Stimulated activated effector memory CD8-positive, alpha-beta T cell treated with anti-CD3 and anti-CD28 coated beads, Interleukin-12 subunit alpha, Interleukin-12 subunit beta, amount 100 ng/mL, for 72 hours (primary cell): Measurements from ENCODE around the gene DISP3.
"Not testable (repeated sequence)": the region's sequence is repeated elsewhere in the genome, so short reads cannot be mapped to it uniquely, and the experiment has no call there.

Experiments used
- ATAC-seq: fragments of 150-1000 bp; cut with Tn5 transposase; 2 replicates; pipeline ENCODE4 v1.10.0; 2021
- DNase-seq, 2 donors: peaks; one replicate each; pipeline ENCODE4 v3.0.0; 2021 to 2022; ENCODE audit warnings: low spot score in 2 of 2
- H3K27ac Mint-ChIP-seq: one replicate; pipeline ENCODE4 v1.8.0; 2022; ENCODE audit warnings: mild to moderate bottlenecking, mixed read lengths
- H3K36me3 Mint-ChIP-seq: one replicate; pipeline ENCODE4 v1.8.0; 2022; ENCODE audit warnings: mild to moderate bottlenecking, mixed read lengths
- H3K4me1 Mint-ChIP-seq: one replicate; pipeline ENCODE4 v1.8.0; 2022; ENCODE audit warnings: mixed read lengths
- H3K4me3 Mint-ChIP-seq: one replicate; pipeline ENCODE4 v1.8.0; 2022; ENCODE audit warnings: mild to moderate bottlenecking, mixed read lengths
- H3K9me3 Mint-ChIP-seq: one replicate; pipeline ENCODE4 v1.8.0; 2022; ENCODE audit warnings: mixed read lengths

Gene DISP3

GRCh38 chr1:11573116-11573692 is 94.2 kb downstream of the DISP3 start:
- H3K9me3 Mint-ChIP-seq = no peaks in the 10 kb centered on the region
- no peaks in the 10 kb centered on the region for H3K4me1 Mint-ChIP-seq
- ATAC-seq (no peak), DNase-seq (no peak)
- H3K27ac Mint-ChIP-seq = no peak overlapping the region
- no peaks in the 10 kb centered on the region for H3K36me3 Mint-ChIP-seq
- no peak overlapping the region for H3K4me3 Mint-ChIP-seq

DNA sequence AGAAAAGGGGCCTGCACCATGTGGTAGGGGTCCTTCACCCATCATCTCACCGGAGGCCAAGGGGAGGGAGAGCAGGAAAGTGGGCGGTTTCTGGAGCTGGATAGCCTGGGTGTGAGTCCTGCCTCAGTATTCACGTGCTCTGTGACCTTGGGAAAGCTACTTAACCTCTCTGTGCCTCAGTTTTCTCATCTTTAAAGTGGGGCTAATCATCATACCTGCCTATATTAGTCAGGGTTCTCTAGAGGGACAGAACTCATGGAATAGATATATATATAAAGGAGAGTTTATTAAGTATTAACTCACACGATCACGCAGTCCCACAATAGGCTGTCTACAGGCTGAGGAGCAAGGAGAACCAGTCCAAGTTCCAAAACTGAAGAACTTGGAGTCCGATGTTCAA is 96.6 kb downstream of the DISP3 start:
- DNase-seq (no peak), ATAC-seq (no peak)
- Mint-ChIP-seq H3K36me3 (no peaks in the 10 kb centered on the region), H3K27ac (no peak overlapping the region), H3K9me3 (no peaks in the 10 kb centered on the region), H3K4me3 (no peak overlapping the region), H3K4me1 (no peaks in the 10 kb centered on the region)

GRCh38 chr1:11576109-11576875 is 97.3 kb downstream of the DISP3 start:
- Mint-ChIP-seq H3K4me1 (no peaks in the 10 kb centered on the region), H3K9me3 (no peaks in the 10 kb centered on the region), H3K27ac (no peak overlapping the region), H3K36me3 (no peaks in the 10 kb centered on the region), H3K4me3 (no peak overlapping the region)
- no peak for ATAC-seq
- DNase-seq = no peak

DNA sequence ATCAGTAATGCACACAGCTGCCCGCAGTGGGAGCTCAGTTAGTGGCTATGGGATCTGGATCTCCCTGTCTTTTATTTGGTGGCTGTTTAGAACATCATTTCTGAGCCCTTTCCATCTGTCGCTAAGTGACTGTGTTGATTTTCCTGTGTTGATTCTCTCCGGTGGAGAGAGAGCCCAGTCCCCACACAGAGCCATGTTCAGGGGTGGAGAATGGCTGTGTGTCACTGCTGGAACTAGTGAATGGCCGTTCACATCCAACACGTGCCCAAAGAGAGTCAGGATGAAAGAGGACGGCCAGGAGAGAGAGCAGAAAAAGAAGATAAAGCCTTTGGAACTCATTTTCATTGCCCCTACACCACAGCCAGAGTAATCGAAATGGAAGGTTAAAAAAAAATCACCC is 99.0 kb downstream of the DISP3 start:
- DNase-seq (no peak), ATAC-seq (no peak)
- no peak overlapping the region for H3K4me3 Mint-ChIP-seq
- H3K36me3 Mint-ChIP-seq = no peaks in the 10 kb centered on the region
- no peaks in the 10 kb centered on the region for H3K9me3 Mint-ChIP-seq
- H3K27ac Mint-ChIP-seq = no peak overlapping the region
- no peaks in the 10 kb centered on the region for H3K4me1 Mint-ChIP-seq

DNA sequence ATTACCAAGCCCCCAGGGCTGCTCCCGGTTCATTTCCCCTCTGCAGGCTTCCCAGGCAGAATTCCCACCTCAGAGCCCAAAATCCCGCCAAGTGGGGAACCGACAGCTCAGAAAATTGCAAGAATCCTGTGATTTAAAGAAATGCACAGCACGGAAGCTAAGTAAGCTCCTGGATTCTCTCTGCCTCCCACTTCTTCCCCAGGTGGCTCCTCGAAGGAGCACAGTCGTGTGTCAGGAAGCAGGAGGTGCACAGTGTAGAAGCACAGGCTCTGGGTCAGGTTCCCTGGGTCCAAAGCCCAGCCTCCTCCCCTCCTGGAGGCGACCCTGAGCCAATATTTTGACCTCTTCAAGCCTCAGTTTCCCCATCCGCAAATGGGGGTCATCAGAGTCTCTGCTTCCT is 100.6 kb downstream of the DISP3 start:
- no peak for DNase-seq
- no peak overlapping the region for H3K27ac Mint-ChIP-seq

GRCh38 chr1:11580049-11580448 is 101.1 kb downstream of the DISP3 start:
- H3K36me3 Mint-ChIP-seq, H3K27ac Mint-ChIP-seq, H3K9me3 Mint-ChIP-seq, H3K4me1 Mint-ChIP-seq, H3K4me3 Mint-ChIP-seq, DNase-seq, ATAC-seq: not testable (repeated sequence)

More for the DNA sequence above, 100.6 kb downstream of the DISP3 start:
- Mint-ChIP-seq H3K4me1 (no peaks in the 10 kb centered on the region), H3K36me3 (no peaks in the 10 kb centered on the region), H3K4me3 (no peak overlapping the region), H3K9me3 (no peaks in the 10 kb centered on the region)
- ATAC-seq = no peak

- no peaks in the 10 kb centered on the region for H3K36me3 Mint-ChIP-seq
- no peaks in the 10 kb centered on the region for H3K9me3 Mint-ChIP-seq
- H3K4me1 Mint-ChIP-seq = no peaks in the 10 kb centered on the region
- ATAC-seq (no peak), DNase-seq (no peak)
- H3K4me3 Mint-ChIP-seq = no peak overlapping the region
- H3K27ac Mint-ChIP-seq = no peak overlapping the region
Observed at GRCh38 chr1:11581445-11581991, 102.6 kb downstream of the DISP3 start.

DNA sequence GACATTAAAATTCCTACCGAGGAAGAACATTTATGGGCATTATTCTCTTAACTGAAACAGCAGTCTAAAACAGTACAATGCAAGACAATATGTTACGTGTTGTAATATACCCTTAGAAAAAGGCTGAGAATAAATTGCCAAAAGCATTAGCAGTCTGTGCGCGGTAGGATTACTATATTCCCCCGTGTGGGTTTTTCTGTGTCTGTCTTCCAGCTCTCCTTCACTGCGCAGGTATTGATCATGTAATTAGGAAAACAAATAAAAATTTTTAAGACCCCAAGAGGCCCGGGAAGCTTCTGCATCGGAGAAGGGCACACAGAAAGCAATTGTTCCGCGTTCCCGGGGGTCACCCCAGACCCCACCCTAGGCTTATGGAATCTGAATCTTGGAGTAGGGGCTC is 106.4 kb downstream of the DISP3 start:
- no peaks in the 10 kb centered on the region for H3K9me3 Mint-ChIP-seq
- ATAC-seq (no peak), DNase-seq (no peak)
- H3K36me3 Mint-ChIP-seq = no peaks in the 10 kb centered on the region
- no peak overlapping the region for H3K4me3 Mint-ChIP-seq
- no peak overlapping the region for H3K27ac Mint-ChIP-seq
- H3K4me1 Mint-ChIP-seq = no peaks in the 10 kb centered on the region
